Activated T-cell treated with anti-CD3 and anti-CD28 coated beads for 1 hour (primary cell): Measurements from ENCODE around the gene SLC22A12.

ENCODE experiments used
- DNase-seq: peaks from one replicate; pipeline ENCODE4 v3.0.0-alpha.2; 2020; ENCODE audit warnings: low read depth

Gene SLC22A12

DNA sequence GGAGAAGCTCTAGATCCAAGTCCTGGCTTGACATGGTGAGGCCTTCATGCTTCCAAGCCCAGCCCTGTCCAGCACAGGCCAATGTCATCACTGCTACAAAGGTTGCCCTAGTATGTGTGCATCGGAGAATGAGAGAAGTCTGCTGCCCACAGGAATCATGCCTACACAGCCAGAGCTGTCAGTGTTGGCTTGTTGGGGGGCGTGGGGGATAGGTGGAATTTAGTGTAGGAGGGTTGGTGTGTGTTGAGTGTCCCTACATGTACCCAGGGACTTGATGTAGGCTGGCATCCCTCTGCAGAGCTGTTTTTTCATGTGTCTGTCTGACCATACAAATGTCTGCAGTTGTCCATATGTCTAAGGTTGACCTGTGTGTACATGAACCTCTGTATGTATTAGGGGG, 37.6 kb downstream of the SLC22A12 start:
- no peak for DNase-seq

DNA sequence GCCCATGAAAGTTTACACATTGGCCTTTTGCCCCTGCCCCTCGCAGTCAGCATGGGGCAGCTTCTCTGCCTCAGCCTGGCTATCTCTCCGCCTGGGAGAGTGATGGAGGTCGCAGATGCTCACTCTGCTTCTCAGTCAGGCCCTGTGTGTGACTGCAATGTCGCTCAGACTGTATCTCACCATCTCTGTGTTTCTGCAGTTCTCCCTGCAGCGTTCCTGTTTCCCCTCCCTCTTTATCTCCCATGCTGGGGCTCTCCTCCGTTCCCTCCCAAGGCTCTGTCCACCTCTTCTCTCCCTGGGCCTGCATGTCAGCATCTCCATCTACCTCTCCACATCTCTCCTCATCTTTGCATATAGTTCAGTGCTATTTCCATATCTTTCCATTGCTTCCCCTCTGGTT, 38.1 kb downstream of the SLC22A12 start:
- DNase-seq = no peak

DNA sequence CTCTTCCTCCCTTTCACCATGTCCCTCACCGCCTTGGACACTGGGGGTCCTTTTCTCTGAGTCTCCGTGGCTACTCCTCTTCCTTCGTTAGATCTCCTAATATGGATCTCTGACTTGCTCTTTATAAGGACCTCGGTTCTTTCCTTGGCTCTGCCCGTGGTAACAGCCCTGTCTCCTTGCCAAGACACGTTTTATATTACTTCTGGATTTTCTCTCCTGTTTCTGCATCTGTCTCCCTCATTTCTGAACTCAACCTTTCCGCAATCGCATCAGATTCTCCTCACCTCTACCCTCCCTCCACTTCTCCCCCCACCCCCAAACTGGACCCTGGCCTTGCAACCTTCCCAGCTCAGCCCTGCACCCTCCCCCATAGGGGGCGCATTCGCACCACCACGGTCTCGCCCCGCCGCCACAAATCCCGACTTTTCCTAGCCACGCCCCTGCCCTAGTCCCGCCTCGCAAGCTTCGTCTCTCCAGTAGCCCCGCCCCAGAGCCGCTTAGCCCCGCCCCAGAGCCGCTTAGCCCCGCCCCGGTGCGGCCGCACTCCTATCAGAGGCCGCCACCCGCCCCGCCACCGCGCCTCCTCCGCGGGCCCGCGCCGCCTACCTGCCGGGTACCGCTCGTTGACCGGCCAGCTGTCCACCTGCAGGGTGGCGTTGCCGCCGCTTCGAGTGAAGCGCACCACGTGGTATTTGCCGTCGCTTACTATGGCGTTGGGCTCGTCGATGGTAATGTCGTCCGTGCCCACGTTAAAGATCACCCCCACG, 39.0 kb downstream of the SLC22A12 start:
- DNase-seq = no peak

DNA sequence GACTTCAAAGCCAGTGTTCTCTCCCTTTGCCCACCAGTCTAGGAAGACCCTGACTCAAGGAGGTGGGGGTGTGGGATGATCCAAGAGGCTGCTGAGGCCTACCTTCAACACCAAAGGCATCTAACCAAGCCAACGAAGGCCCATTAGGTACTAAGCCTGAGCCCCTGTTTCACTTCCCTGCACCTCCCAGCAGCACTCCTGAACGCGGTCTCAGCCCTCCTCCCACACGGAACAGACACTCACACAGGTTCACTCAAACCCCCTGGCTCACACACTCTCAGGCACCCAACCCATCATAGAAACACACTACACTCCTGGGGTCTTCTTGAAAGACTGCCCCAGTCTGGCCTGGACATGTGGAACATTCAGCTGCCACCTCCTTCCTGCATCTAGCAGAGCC, 40.7 kb downstream of the SLC22A12 start:
- no peak for DNase-seq

DNA sequence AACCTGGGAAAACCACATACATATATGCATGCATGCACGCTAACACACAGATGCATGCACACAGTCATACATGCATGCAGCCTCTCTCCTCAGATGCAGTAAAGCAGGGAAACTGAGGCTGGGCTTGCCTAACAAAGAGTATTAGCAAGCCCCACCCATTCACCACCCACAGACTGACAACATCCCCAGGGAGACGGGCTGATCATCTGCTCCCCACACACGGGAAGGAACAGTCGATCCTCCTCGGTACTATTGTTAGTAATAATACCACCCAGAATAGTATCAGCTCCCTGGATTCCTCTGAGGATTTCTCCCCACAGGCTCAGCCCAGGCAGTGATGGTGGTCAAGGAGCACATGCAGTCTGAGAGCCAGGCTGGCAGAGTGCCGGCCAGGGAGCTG, 41.2 kb downstream of the SLC22A12 start:
- no peak for DNase-seq

DNA sequence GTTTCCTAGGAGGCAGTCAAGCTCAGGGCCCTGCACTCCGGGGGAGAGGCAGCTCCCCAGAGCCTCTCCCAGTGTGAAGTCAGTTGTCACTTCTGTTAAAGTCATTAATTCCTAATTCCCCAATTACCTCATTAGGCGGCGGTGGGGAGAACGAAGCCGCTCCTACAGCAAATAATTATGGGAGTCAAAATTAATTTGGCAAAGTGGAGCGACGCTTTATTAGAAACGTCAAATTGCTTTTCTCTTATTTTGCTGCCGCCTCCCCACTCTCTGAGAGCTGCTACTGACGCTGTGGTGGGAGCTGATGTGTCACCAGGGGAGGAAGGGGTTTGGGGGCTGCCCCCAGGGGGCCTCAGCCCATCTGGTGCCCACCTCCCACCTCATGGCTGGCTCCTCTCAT, 41.6 kb downstream of the SLC22A12 start:
- no peak for DNase-seq

DNA sequence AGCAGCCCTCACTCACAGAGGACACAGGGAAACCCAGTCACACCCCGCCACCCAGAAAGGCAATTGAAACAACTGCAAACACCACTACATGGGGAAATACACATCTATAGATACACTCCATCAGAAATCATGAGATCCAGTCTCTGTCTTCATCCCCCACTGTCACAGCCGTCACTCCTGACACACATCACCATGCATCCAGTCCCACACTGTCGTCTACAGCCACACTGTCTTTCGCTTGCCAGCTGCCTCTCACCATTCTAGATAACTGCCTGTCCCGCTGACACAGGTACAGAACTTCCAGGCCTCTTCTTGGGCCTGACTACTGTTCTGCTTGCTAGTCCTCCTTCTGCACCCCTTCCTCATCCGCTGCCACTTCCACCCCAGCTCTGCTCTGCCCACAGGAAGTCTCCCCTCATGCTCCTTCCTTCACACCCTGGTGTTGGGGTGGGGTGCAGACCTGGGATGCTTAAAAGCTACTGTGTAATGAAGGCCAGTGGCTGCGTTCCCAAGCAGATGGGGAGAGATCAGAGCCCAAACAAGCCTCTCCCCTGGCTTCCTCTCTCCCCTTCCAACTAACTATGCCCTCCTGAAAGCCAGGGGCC, 42.6 kb downstream of the SLC22A12 start:
- DNase-seq = no peak

DNA sequence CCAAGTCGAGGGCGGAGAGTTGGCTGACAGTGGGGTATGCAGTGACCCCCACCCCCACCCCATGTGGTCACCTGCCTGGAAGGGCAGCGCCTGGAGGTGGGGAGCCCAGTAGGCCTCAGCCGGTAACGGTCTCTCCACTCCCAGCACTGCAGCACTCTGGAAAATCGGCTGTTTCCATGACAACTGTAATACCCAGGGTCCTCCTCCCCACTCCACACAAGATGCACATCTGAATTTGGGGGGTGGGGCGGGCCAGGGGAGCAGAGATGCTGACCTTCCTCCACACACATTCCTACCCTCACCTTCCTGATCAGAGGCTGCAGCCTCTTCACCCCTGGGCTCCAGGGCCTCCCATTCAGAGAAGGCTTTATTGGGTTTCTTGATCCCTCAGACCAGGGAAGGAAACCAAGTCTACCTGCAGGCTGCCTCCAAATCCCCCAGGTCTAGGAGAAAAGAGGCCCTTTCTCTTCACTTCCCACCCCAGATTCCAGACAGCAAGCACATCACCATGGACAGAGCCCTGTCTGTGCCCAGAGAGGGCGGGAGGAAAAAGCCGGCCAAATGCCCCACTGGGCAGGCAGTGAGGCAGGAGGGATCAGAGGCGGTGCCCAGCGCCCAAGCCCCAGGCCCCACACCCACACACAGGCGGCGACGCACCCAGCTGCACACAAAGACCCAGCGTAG, 46.5 kb downstream of the SLC22A12 start:
- no peak for DNase-seq

DNA sequence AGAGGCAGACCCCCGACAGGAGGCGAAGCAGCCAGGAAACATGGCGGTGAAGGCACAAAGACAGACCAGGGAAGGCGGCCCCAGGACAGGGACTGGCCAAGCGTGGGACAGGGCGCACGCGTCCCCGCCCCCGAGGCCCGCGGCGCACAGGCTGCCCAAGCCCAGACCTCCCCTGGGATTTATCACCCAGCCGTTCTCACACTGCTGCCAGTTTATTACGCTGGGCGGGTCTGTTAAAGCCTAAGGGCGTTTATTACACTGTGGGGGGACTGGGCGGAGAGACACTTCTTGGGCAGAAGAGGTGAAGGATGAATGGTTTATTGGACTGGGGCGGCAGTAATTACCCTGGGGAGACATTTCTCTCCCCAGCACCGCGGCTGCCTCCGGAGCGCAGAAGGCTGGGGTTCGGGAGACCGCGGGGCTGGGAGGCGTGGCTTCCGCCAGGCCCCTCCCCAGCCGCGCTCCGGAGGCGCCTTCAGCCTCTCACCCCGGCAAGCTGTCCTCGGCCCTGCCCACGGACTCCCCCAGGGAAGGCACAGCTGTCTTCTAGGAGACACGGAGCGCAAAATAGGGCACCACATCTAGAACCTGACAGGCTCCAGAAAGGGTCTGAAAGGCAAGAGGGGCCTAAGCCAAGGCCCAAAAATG, 47.1 kb downstream of the SLC22A12 start:
- no peak for DNase-seq

DNA sequence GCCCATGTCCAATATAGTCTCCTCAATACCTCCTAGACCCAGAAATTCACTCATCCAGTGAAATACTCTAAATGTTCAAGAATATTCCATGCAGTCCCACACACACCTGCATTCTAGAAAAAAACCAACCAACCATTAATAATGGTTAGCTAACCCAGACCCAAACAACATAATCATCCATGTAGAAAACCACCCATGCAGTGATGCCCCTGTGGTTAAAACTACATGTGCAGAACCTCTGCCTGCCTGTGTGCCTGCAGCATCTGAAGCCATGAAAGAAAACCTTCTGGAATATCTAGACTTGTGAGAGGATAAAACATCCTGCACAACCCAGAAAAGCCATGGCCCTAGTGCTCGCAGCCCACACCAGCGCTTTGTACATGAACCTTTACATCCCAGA, 47.8 kb downstream of the SLC22A12 start:
- no peak for DNase-seq

DNA sequence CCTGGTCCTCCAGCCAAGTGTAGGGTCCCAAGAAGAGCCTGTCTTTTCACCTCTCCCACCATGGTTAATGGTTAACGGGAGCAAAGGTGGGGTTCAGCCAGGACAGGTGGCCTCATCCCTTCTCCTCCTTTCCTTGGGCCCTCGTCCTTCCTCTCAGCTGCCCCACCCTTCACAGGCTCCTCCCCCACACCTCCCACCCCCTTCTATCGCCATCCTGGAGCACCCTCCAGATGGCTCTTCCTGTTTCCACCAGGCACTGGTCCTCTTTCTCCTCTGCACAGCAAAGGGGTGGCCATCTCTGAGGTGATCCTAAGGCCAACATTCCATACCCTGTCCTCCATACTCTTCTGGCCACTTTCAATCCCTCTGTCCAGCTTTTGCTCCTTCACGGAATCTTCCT, 48.9 kb downstream of the SLC22A12 start:
- DNase-seq = no peak

DNA sequence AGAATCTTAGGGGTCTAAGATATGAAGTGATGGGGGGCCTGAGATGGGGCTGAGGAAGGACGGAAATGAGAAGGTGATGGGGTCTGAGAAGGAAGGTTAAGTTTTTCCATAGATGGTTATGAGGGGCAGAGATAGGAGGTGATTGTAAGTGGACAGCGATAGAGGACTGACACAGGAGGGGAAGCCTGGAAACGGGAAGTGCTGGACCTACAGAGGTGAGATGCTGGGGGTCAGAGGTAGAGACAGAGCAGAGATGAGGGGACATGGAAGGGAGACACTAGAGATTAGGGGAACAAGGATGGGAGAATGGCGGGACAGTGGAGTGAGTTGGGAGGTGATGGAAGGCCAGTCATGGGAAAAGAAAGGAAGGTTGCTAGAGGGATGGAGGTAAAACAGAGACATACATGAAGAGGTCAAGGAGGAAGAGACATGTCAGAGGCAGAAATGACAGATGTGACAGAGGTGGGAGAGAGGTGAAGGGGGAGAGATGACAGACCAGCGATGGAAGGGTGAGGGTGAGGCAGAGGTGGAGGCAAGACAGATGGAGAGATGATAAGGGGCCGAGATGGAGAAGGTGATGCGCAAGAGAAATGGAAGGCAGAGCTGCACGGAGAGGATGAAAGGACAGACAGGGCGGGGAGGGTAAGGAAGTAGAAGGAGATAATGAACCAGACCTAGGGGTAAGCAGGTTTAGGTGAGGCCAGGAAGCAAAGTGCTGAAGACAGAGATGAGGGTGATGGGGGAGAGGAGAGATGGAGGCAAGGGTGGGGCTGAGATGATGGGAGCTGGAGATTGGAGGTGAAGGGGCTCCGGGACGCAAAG, 50.8 kb downstream of the SLC22A12 start:
- no peak for DNase-seq

DNA sequence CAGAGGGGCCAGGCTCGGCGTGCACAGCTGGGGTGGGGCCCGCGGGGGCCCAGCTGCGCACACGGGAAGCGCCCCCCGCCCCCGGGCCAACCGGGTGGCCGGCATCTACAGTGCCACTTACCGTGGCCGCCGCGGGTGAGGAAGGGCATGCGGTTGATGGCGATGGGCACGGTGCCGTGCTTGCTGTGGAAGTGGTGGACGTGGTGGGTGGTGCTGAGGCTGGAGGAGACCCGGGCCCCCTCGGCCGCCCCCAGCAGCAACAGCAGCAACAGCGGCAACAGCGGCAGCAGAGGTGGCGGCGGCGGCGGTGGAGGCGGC, 51.4 kb downstream of the SLC22A12 start:
- DNase-seq = no peak

DNA sequence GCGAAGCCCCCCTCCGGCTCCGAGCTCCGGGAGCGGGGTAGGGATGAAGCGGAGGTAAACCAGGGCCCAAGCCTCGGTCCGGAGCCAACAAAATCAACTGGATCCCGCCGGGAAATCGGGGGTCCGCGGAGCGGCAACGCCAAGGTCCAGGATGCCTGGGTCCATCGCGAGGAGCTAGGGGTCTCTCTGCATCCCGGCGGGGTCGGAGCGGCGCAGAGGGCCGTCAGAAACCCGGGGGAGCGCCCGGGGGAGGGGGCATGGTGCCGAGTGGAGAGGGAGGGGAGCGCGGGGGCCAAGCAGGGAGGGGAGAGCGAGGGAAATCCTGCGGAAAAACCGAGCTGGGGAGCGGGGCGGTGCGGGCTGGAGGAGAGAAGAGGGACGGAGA, 51.8 kb downstream of the SLC22A12 start:
- no peak for DNase-seq

DNA sequence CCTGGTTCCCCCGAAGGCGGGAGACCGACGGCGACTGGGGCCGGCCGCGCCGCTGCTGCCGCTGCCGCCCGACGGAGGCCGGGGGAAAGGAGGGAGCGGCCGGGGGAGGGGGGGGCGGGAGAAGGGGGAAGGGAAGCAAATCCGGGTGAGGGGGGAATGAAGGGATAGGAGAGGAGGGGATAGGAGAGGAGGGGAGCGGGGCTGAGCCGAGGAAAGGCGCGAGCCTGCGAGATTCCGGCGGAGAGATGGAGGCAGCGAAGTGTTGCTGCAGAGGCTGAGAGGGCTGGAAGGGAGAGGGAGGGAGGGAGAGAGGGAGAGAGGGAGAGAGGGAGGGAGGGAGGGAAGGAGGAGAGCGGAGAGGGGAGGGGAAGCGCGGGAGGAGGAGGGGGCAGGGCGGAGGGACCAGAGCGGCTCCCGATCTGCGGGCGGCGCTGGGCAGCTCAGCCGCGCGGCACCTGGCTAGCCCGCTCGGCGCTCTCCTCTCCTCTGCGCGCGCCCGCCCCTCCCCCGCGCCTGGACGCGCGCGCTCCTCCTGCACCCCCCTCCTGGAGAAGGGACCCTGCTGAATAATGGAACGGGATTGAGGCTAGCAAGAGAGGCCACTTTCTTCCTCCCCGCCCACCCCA, 52.3 kb downstream of the SLC22A12 start:
- DNase-seq = no peak

DNA sequence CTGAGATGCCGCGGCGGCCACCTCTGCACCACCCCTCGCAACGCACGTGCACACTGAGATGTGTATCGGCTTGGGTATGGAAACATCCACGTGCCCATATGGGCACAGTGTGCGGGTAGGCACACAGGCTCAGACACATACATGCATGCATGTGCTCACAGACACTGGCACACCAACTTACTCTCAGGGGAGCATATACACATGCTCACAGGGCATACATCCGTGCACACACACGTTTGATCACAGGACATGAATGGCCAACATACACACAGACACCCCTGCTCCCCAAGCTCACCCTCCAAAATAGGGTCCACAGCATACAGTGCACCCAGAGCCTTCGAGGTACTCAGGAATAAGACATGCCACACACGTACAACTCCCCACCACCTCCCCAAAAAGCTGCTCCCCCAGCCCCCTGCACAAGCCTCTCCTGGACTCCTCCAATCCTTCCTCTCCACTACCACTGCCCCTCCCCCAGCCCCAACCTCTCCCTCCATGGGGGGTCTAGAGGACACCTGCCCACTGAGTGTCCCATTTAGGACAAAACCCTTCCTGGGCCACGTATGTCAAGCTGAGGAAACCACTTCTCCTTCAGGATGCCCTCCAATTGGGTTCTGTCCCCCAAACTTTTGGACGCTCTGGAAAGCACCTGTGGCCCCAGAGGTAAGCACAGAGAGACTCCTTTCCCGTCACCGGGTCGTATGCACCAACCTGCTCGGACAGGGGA, 53.1 kb downstream of the SLC22A12 start:
- DNase-seq = no peak

DNA sequence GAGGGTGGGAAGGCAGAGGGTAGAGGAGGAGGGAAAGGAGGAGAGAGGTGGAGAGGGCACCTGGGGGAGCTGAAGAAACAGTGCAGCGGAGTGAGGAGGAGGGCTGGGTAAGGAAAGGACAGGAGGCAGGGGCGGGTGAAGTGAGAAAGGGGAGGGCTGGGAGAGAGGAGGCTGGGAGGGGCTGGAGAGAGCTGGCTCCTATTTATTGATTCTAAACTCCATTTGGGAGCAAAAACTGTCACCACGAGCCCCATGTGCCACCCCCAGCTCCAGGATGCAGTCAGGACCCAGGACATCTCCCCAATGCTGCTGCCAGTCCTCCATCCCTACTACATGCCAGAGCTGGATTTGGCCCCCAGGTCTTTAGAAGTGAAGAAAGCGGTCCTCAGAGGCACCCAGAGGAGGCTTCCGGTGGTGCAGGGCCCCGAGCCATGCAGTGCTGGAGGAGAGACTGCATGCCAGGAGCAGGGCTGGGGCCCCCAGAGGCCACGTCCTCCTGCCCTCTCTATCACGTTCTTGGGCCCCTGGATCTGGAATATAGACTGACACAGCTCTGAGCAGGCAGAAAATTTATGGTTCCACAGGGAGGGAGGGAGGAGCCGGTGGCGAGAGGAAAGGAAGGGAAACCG, 53.7 kb downstream of the SLC22A12 start:
- no peak for DNase-seq

DNA sequence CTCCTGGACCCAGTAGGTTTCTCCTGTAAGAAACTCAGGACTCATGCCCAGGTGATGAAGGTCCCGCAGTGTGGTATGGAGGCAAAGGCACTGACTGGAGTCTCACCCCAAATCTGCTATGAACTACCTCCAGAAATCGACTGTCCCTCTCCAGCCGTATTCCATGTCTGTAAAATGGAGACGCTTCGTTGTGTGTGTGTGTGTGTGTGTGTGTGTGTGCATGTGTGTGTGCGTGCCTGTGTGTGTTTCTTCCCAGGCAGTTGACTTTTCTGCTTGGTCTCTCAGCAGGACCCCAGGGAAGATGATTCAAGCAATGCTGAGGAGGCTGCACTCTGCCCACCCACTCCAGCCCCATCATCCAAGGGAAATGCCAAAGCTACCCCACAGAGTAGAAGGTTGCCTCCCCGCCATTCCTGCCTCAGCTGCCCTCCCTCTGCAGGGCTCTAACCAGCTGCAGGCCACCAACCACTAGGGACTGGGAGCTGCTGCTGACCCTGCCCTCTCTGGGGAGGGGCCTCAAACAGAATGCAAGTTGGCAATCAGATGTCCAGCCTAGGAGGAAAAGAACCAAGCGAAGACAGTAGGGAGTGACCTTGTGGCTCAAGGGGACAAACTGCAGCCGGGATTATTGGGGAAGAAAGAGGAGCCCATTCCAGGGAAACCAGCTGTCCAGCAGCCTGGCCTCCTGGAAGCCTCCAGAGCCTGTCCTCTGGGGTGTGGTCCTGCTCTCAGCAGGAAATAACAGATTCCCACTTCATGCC, 56.2 kb downstream of the SLC22A12 start:
- no peak for DNase-seq

DNA sequence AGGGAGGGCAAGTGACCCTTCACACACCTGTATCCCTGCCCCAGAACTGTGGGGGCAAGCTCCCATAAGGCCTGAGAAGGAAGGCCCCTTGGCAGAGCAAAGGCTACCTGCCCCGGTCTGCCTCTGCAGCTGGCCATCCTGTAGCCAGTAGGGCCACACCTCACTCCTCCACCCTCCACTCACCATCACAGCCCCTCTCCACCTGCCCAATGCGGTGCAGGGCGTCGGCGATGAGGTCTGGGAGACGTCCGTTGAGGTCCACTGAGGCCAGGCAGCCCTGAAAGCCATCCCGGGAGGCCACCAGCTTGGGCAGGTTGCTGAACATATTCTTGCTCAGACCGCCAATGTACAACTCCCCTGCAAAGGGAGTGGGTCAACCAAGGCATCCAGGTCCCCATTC, 57.5 kb downstream of the SLC22A12 start:
- DNase-seq = no peak

DNA sequence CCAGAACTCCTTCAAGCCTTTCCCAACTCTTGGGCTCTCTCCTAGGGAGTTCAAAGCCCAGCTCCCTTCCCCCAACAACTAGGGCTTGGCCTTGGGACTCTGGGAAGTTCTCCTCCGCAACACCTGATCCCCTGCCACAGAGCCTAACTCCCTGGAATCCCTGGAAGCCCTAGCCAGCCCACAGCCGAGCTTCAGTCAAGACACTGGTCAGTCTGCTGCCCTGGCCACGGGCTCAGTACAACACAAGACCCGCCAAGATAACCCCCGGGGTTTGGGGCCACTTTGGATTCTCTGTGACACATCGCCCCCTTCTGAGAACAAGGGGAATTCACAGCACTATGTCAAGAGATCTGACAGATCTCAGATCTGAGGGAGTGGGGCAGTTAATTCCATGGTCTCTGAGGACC, 58.3 kb downstream of the SLC22A12 start:
- DNase-seq = no peak
